Vagina (tissue), 2 donors: ENCODE data around the gene VIPR1.

Source experiments
- CTCF ChIP-seq, 3 experiments: fragments of 450-650 bp in 2 of 3; fragments of 200-600 bp in 1 of 3; sonication (generic) in 1 of 3; IDR thresholded peaks; one replicate each; pipeline ENCODE4 v1.5.1; 2017 to 2019; ENCODE audit warnings: antibody characterized with exemption in 3 of 3, mild to moderate bottlenecking in 2 of 3, moderate library complexity in 2 of 3
- POLR2A ChIP-seq, 2 donors: fragments of 450-650 bp; IDR thresholded peaks; one replicate each; pipeline ENCODE4 v1.6.1; 2017; ENCODE audit warnings: antibody characterized with exemption in 2 of 2, mild to moderate bottlenecking in 2 of 2, moderate library complexity in 2 of 2
- POLR2AphosphoS5 ChIP-seq, 2 donors: sonication (generic); formaldehyde crosslinking; IDR thresholded peaks; one replicate each; pipeline ENCODE4 v1.9.0; 2017; ENCODE audit warnings: antibody characterized with exemption in 2 of 2, mild to moderate bottlenecking in 2 of 2, low read depth in 1 of 2; ENCODE audit not compliant: insufficient read depth in 1 of 2

GRCh38 chr3:42546691-42547213 lies 44.3 kb downstream of the VIPR1 start:
- TF ChIP-seq CTCF (IDR thresholded peaks at IDR 0.05) (no peak), POLR2A (IDR thresholded peaks at IDR 0.05) (no peak), POLR2AphosphoS5 (IDR thresholded peaks at IDR 0.05; ENCODE audit: insufficient read depth in 1 of 2, low read depth in 1 of 2) (no peak)
